ENCODE data around the gene SLC8B1. TPM values are rescaled to one million over a fixed set of nuclear protein-coding genes. Genes with fewer than 3 reads are reported as not detected.

Gene SLC8B1
- total and polyA plus RNA-seq, 2 donors = 12.8 to 20.5 TPM

DNA sequence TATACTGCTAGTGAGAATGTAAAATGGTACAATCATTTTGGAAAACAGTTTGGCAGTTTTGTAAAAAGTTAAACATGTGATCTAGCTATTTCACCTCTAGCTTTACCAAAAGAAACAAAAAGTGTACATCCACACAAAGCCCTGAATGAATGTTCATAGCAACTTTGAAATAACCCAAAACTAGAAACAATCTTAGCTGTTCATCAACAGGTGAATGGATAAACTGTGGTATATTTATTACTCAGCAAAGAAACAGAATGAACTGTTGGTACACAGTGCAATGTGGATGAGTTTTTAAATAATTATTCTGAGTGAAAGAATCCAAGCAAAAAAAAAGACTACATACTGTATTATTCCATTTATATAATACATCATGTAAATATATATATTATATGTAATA, 77.3 kb downstream of the SLC8B1 start:
- Histone ChIP-seq H3K36me3 (ENCODE audit: insufficient read depth) (no peaks in the 10 kb centered on the region), H3K4me1 (ENCODE audit: insufficient read depth) (no peaks in the 10 kb centered on the region), H3K4me3 (ENCODE audit: low read depth, low read length) (no peak overlapping the region), H3K27ac (ENCODE audit: low read depth) (no peak overlapping the region)
- no peak for DNase-seq (ENCODE audit: extremely low spot score)

GRCh38 chr12:113254298-113254697, 80.6 kb downstream of the SLC8B1 start:
- Histone ChIP-seq H3K36me3 (ENCODE audit: insufficient read depth) (no peaks in the 10 kb centered on the region), H3K4me1 (ENCODE audit: insufficient read depth) (no peaks in the 10 kb centered on the region), H3K27ac (ENCODE audit: low read depth) (no peak overlapping the region), H3K4me3 (ENCODE audit: low read depth, low read length) (no peak overlapping the region)
- WGBS = 96% methylated on average over 4 of the region's 4 CpGs
- DNase-seq (ENCODE audit: extremely low spot score) = no peak

DNA sequence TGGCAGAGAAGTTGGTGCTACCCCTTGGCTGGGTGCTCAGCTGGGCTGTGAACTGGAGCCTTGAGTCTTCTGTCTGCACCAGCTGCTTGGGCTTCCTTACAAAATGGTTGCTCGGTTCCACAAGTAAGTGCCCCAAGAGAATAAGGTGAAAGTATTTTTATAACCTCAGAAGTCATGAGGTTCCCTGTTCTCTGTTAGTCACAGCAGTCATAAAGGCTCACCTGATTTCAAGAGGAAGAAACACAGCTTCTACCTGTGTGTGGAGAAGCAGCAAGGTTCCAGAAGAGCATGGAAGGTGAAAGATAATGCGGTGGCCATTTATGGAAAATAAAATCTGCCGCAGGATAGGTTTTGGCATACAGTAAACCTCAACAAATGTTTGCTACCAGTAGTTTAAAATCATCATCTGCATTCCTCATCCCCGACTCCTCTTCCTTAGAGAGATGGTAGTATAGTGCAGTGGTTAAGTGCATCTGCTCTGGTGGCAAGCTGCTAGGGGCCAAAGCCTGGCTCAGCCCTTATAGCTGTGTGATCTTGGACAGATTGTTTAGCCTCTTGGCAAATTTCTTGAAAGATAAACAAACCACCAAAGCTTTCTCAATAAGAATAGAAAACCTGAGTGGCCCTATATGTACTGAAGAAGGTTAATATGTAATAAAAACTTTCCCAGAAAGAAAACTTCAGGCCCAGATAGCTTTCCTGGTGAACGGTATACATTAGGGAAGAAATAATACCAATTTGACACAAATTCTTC, 81.2 kb downstream of the SLC8B1 start:
- no peak overlapping the region for H3K27ac ChIP-seq (ENCODE audit: low read depth)
- 97% methylated on average over 5 of the region's 5 CpGs for WGBS
- no peak overlapping the region for H3K4me3 ChIP-seq (ENCODE audit: low read depth, low read length)
- H3K4me1 ChIP-seq (ENCODE audit: insufficient read depth) = no peaks in the 10 kb centered on the region
- DNase-seq (ENCODE audit: extremely low spot score) = no peak
- no peaks in the 10 kb centered on the region for H3K36me3 ChIP-seq (ENCODE audit: insufficient read depth)

DNA sequence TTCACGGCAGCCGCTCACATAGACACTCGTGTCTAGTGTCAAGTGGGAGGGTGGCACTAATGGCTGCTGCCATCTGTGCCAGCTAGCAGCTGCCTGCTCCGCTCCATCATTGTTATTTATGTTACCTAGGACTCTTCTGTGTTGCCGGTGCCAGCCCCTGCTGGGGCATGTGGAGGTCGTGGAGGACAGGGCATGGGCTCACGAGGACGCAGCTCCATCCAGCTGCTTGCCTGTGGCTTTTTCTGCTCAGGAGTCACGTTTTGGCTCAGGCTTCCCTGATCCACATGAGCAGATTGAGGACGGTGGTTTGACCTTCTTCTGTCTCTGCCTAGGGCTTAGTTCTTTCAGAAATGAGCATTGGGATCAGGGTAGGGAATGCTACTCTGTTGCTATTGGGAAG, 82.4 kb downstream of the SLC8B1 start:
- H3K36me3 ChIP-seq (ENCODE audit: insufficient read depth) = no peaks in the 10 kb centered on the region
- no peak overlapping the region for H3K27ac ChIP-seq (ENCODE audit: low read depth)
- H3K4me1 ChIP-seq (ENCODE audit: insufficient read depth) = no peaks in the 10 kb centered on the region
- WGBS = 94% methylated on average over 10 of the region's 10 CpGs
- DNase-seq (ENCODE audit: extremely low spot score) = no peak
- no peak overlapping the region for H3K4me3 ChIP-seq (ENCODE audit: low read depth, low read length)

DNA sequence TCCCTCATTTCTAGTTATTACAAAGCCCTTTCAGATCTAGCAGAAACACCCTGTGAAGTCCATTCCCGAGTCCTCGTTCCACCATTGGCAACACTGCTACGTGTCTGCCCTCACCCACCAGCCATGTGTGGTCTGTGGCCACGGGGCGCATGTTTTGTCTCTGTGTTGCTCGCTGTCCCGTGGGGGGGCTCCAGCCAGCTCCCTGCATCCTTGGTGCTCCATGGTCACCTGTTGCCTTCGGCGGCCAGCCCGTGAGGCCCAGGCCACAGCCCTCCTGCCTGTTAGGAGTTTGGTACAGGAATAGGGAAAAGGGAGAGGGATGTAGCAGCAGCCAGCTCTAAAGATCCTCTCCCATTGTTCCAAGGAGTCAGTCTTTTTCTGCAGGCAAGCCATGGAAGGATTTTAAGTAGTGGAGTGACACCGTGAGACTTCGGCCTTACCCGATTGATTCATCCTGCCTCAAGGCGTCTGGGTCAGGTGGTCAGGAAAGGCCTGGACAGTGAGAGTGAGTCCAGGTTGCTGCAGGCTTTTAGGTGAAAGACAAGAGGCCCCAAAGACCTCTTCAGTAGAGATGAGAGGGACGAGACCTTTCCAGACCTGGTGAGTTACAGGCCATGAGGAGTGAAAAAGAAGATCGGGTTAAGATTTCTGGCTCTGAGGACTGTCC, 83.4 kb downstream of the SLC8B1 start:
- no peaks in the 10 kb centered on the region for H3K4me1 ChIP-seq (ENCODE audit: insufficient read depth)
- no peak overlapping the region for H3K27ac ChIP-seq (ENCODE audit: low read depth)
- H3K4me3 ChIP-seq (ENCODE audit: low read depth, low read length) = no peak overlapping the region
- 95% methylated on average over 16 of the region's 16 CpGs for WGBS
- no peak for DNase-seq (ENCODE audit: extremely low spot score)
- no peaks in the 10 kb centered on the region for H3K36me3 ChIP-seq (ENCODE audit: insufficient read depth)

GRCh38 chr12:113250045-113250444, 84.9 kb downstream of the SLC8B1 start:
- Histone ChIP-seq H3K4me3 (ENCODE audit: low read depth, low read length) (no peak overlapping the region), H3K4me1 (ENCODE audit: insufficient read depth) (no peaks in the 10 kb centered on the region), H3K36me3 (ENCODE audit: insufficient read depth) (no peaks in the 10 kb centered on the region), H3K27ac (ENCODE audit: low read depth) (no peak overlapping the region)
- WGBS = 95% methylated on average over 6 of the region's 6 CpGs
- no peak for DNase-seq (ENCODE audit: extremely low spot score)

GRCh38 chr12:113249546-113249945, 85.4 kb downstream of the SLC8B1 start:
- Histone ChIP-seq H3K36me3 (ENCODE audit: insufficient read depth) (no peaks in the 10 kb centered on the region), H3K4me3 (ENCODE audit: low read depth, low read length) (no peak overlapping the region), H3K27ac (ENCODE audit: low read depth) (no peak overlapping the region), H3K4me1 (ENCODE audit: insufficient read depth) (no peaks in the 10 kb centered on the region)
- WGBS = 93% methylated on average over 12 of the region's 12 CpGs
- no peak for DNase-seq (ENCODE audit: extremely low spot score)

DNA sequence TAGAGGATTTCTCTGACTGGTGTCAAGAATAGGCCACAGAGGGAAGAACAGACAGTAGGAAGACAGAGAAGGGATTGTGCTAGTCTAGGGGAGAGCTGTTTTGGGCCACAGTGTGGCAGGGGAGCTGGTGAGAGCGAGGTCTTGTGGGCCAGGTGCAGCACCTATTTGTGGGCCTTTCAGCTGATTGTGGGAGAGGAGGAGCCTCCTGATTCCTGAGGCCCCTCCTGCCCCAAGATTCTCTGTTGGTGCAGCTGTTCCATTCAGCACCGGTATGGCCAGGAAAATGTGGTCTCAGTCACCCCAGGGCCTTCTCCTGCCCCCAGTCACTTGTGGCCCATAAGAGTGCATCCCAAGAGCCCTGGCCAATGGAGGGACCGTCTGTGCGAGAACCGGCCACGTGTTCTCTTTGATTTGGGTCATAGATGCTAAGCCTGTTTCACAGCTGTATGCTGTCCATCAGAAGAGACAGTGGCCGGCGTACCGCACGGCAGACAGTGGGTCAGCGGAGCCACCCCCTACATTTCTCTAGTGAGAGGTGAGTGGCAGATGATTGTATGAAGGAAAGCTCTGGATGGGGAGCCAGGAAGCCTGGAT, 86.0 kb downstream of the SLC8B1 start:
- no peak for DNase-seq (ENCODE audit: extremely low spot score)
- Histone ChIP-seq H3K36me3 (ENCODE audit: insufficient read depth) (no peaks in the 10 kb centered on the region), H3K27ac (ENCODE audit: low read depth) (no peak overlapping the region), H3K4me3 (ENCODE audit: low read depth, low read length) (no peak overlapping the region), H3K4me1 (ENCODE audit: insufficient read depth) (no peaks in the 10 kb centered on the region)
- WGBS = 96% methylated on average over 11 of the region's 11 CpGs

Small RNA genes within 50 kb of the gene (small RNA-seq; reads per million reads assigned to genes)
- 0.09 reads per million for gene MIR6762

Other genes starting within 250 kb of the SLC8B1 start
- gene RASAL1, start 199.3 kb downstream of the SLC8B1 start, total RNA-seq = 0.11 TPM
- 0.04 TPM for gene RASAL1, start 199.3 kb downstream of the SLC8B1 start, polyA plus RNA-seq
- gene CFAP73, start 185.4 kb downstream of the SLC8B1 start, total RNA-seq = not detected
- gene CFAP73, start 185.4 kb downstream of the SLC8B1 start, polyA plus RNA-seq = 0.39 TPM
- gene DDX54, start 149.6 kb downstream of the SLC8B1 start, total RNA-seq = 10.3 TPM
- gene DDX54, start 149.6 kb downstream of the SLC8B1 start, polyA plus RNA-seq = 54.4 TPM
- 5.8 TPM for gene RITA1, start 149.4 kb downstream of the SLC8B1 start, total RNA-seq
- gene RITA1, start 149.4 kb downstream of the SLC8B1 start, polyA plus RNA-seq = 13.8 TPM
- gene TPCN1, start 113.6 kb downstream of the SLC8B1 start, total RNA-seq = 19.3 TPM
- 39.3 TPM for gene TPCN1, start 113.6 kb downstream of the SLC8B1 start, polyA plus RNA-seq
- 11.5 TPM for gene PLBD2, start 23.5 kb upstream of the SLC8B1 start, total RNA-seq
- 29.2 TPM for gene PLBD2, start 23.5 kb upstream of the SLC8B1 start, polyA plus RNA-seq
- not detected for gene SDS, start 68.8 kb upstream of the SLC8B1 start, total RNA-seq
- gene SDS, start 68.8 kb upstream of the SLC8B1 start, polyA plus RNA-seq = 0.85 TPM
- 0.48 TPM for gene SDSL, start 87.3 kb upstream of the SLC8B1 start, total RNA-seq
- gene SDSL, start 87.3 kb upstream of the SLC8B1 start, polyA plus RNA-seq = 3.9 TPM
- gene LHX5, start 136.8 kb upstream of the SLC8B1 start, total RNA-seq = not detected
- gene LHX5, start 136.8 kb upstream of the SLC8B1 start, polyA plus RNA-seq = not detected